Measurements from ENCODE around the gene FKBP7.

- TF ChIP-seq CTCF (optimal IDR thresholded peaks at IDR 0.05 in 1 of 3, IDR thresholded peaks at IDR 0.05 in 1 of 3, conservative IDR thresholded peaks at IDR 0.05 in 1 of 3; ENCODE audit: extremely low read depth in 1 of 3, insufficient read depth in 2 of 3, low read length in 3 of 3), result no peak
- TF ChIP-seq EZH2 (IDR thresholded peaks at IDR 0.05; ENCODE audit: low read length), result no peak
These were observed 50.0 kb downstream of the FKBP7 start for GRCh38 chr2:178428396-178428806.
